GM12878 (cell line): ENCODE results near the gene HTR6. TPM values are rescaled to one million over a fixed set of nuclear protein-coding genes. Genes with fewer than 3 reads are reported as not detected.

Experiments
- ATAC-seq: fragments of 200-7000 bp; cut with Tn5 transposase; 3 replicates; pipeline ENCODE4 v1.9.1; 2020; ENCODE audit warnings: mild to moderate bottlenecking, moderate library complexity
- BruUV-seq: library from RNA; stranded (reverse); fragments of 400-500 nt; replicated peaks from 2 replicates; lab custom pipeline; 2021; lab: Mats Ljungman, UMichigan
- CTCF ChIA-PET: fragments of 300-600 bp; sonication (Branson Sonifier 250); formaldehyde crosslinking; extraction: SDS; loops from one replicate; lab custom pipeline; 2021; ENCODE audit warnings: inconsistent platforms; lab: Yijun Ruan, JAX
- POLR2A ChIA-PET: fragments of 350-600 bp; formaldehyde crosslinking; extraction: SDS; loops from one replicate; lab custom pipeline; 2021; ENCODE audit warnings: inconsistent platforms; lab: Charles Lee
- RAD21 ChIA-PET: fragments of 300-600 bp; sonication (Branson Sonifier 250); formaldehyde crosslinking; loops from one replicate; lab custom pipeline; 2023; ENCODE audit warnings: antibody characterized with exemption; ENCODE audit not compliant: unreplicated experiment; lab: Charles Lee
- SMC1A ChIA-PET: fragments of 300-600 bp; sonication (Branson Sonifier 250); formaldehyde crosslinking; loops from one replicate; lab custom pipeline; 2023; ENCODE audit not compliant: unreplicated experiment, uncharacterized antibody; lab: Charles Lee
- DNase-seq: peaks from one replicate; pipeline ENCODE4 v3.0.0-alpha.2; 2011; ENCODE audit warnings: low read depth, low spot score
- FAIRE-seq: peaks from 3 replicates; lab custom pipeline; 2011; peaks lifted over from hg19 to GRCh38; lab: Jason Lieb, UNC
- H2AFZ ChIP-seq: 2 replicates; pipeline ENCODE4 v1.6.0; 2011; ENCODE audit warnings: low read depth, low read length, control low read depth; ENCODE audit not compliant: control insufficient read depth
- H3K27ac ChIP-seq: 2 replicates; pipeline ENCODE4 v1.5.1; 2011; ENCODE audit warnings: control low read depth; ENCODE audit not compliant: control insufficient read depth, insufficient read depth
- H3K27me3 ChIP-seq, 2 experiments: replicated peaks in 1 of 2; 2 replicates each; pipeline versions ENCODE4 v1.6.0 to v1.6.1; 2011; ENCODE audit warnings: low read length in 1 of 2; ENCODE audit not compliant: control insufficient read depth in 2 of 2, insufficient read depth in 2 of 2
- H3K36me3 ChIP-seq, 2 experiments: 2 replicates each; pipeline ENCODE4 v1.5.1; 2011; ENCODE audit warnings: low read length in 1 of 2; ENCODE audit not compliant: control insufficient read depth in 2 of 2, insufficient read depth in 2 of 2
- H3K4me1 ChIP-seq: 2 replicates; pipeline ENCODE4 v1.6.1; 2011; ENCODE audit warnings: mild to moderate bottlenecking, low read length, moderate library complexity, mixed read lengths; ENCODE audit not compliant: control insufficient read depth, insufficient read depth
- H3K4me2 ChIP-seq: 2 replicates; pipeline ENCODE4 v1.6.0; 2011; ENCODE audit warnings: control low read depth; ENCODE audit not compliant: control insufficient read depth, insufficient read depth
- H3K4me3 ChIP-seq: fragments of 200-600 bp; sonication (generic); 2 replicates; pipeline ENCODE4 v1.5.1; 2016
- H3K79me2 ChIP-seq: 2 replicates; pipeline ENCODE4 v1.6.0; 2011; ENCODE audit warnings: low read length; ENCODE audit not compliant: control insufficient read depth, insufficient read depth
- H3K9ac ChIP-seq: 2 replicates; pipeline ENCODE4 v1.8.0; 2011; ENCODE audit warnings: low read length, control low read depth, mixed read lengths; ENCODE audit not compliant: control insufficient read depth, insufficient read depth
- H3K9me3 ChIP-seq: replicated peaks from 3 replicates; pipeline ENCODE4 v1.5.1; 2011; ENCODE audit warnings: mild to moderate bottlenecking, low read length; ENCODE audit not compliant: control insufficient read depth, insufficient read depth
- H4K20me1 ChIP-seq: 2 replicates; pipeline ENCODE4 v1.6.0; 2011; ENCODE audit not compliant: control insufficient read depth, insufficient read depth
- HCFC1 ChIP-seq: fragments of 150-350 bp; IDR thresholded peaks from 2 replicates; pipeline ENCODE4 v1.6.1; 2014; ENCODE audit warnings: low read length
- POLR2AphosphoS2 ChIP-seq: IDR thresholded peaks from 2 replicates; pipeline ENCODE4 v1.6.1; 2011; ENCODE audit warnings: low read depth, mild to moderate bottlenecking, low read length, improper control_type of control experiment, moderate library complexity
- POLR2AphosphoS5 ChIP-seq: IDR thresholded peaks from 2 replicates; pipeline ENCODE4 v1.6.1; 2011; ENCODE audit warnings: mild to moderate bottlenecking, low read length, inconsistent platforms
- SMAD5 ChIP-seq: IDR thresholded peaks from 2 replicates; pipeline ENCODE4 v1.6.1; 2016; ENCODE audit warnings: antibody characterized with exemption, low read depth
- SP1 ChIP-seq: IDR thresholded peaks from one replicate; pipeline ENCODE4 v1.6.1; 2011; ENCODE audit warnings: low read depth, low read length
- SRF ChIP-seq, 2 experiments: IDR thresholded peaks; 2 replicates each; pipeline ENCODE4 v1.6.1; 2011; ENCODE audit warnings: low read depth in 2 of 2, low read length in 2 of 2, mild to moderate bottlenecking in 1 of 2, moderate library complexity in 1 of 2
- WGBS: methylation state at CpG from one replicate; pipeline ENCODE4 v1.1.6; 2016; ENCODE audit warnings: low lambda C conversion rate; ENCODE audit not compliant: insufficient replicate concordance, insufficient coverage; ENCODE audit errors: missing lambda C conversion rate; 5-methylcytosine and 5-hydroxymethylcytosine counted together
- in situ Hi-C: fragments of 300-500 bp; cut with MboI; formaldehyde crosslinking; loops from 9 replicates; pipeline ENCODE4 v1.14.3; 2018; ENCODE audit warnings: mixed read lengths
- intact Hi-C: fragments of 100-400 bp; cut with micrococcal nuclease; formaldehyde crosslinking; loops from one replicate; pipeline ENCODE4 v1.14.2; 2022; ENCODE audit not compliant: unreplicated experiment
- polyA plus RNA-seq, 11 experiments: library from polyadenylated mRNA; depleted of rRNA in 4 of 11; unstranded in 6 of 11; stranded (reverse) in 5 of 11; fragments of >200 nt; fragmentation: Nextera tagmentation in 4 of 11; fragmentation: Illumina TruSeq in 1 of 11; extraction: Ambion mirVana in 4 of 11; extraction: Trizol in 1 of 11; gene quantifications; 1 replicate in 1 of 11; 2 replicates in 10 of 11; pipeline versions ENCODE4 v1.2.1 to v1.2.3, GENCODE V29; 2011 to 2016; ENCODE audit warnings: inconsistent platforms in 2 of 11, missing spikeins in 2 of 11, low read depth in 1 of 11
- total RNA-seq, 4 experiments: library from RNA; depleted of rRNA in 3 of 4; stranded (reverse); fragments of >200 nt in 3 of 4; fragmentation: Illumina TruSeq in 1 of 4; extraction: Trizol in 1 of 4; gene quantifications; 2 replicates each; pipeline versions ENCODE4 v1.2.1 to v1.2.3, GENCODE V29; 2013 to 2021
- TF ChIP-seq, protein P1 (sequence below): fragments of 450-650 bp; IDR thresholded peaks from 2 replicates; pipeline ENCODE4 v1.6.1; 2017; ENCODE audit warnings: low read depth, mild to moderate bottlenecking, moderate library complexity

The HTR6 gene
- total and polyA plus RNA-seq, 10 of the 15 experiments (the other 5 are each of a cell fraction or from before 2014, with no cell fraction given) = 0.03 to 5.3 (median 1.7) TPM; not detected in 2

DNA sequence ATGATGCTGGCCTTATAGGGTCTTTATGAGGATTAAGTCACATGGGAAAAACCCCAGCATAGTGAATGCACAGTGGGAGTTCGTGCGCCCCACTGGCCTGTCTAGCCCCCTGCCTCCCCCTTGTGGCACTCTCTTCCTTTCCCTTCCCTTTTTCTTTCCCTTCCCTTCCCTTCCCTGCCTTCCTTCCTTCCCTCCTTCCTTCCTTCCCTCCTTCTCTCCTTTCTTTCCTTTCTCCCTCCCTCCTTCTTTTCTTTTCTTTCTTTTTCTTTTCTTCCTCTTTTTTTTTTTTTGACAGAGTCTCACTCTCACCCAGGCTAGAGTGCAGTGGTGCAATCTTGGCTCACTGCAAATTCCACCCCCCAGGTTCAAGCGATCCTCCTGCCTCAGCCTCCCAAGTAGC, 38.6 kb downstream of the HTR6 start:
- in situ Hi-C loops = loop anchor here (5.0 kb wide), 1 partner anchor 41 kb away; the partner anchor contains the start of gene HTR6
- H3K4me2 ChIP-seq = no peak overlapping the region
- H3K27ac ChIP-seq = no peak overlapping the region
- no peak overlapping the region for H3K9ac ChIP-seq
- ChIA-PET POLR2A (interaction anchor here (0.7 kb wide), 1 partner anchor 1408 kb away, joined by 4 read pairs; no protein-coding TSS in a partner anchor), CTCF (interaction anchor here (0.6 to 14.4 kb wide), 12 partner anchors 8 to 339 kb away, joined by 3 to 378 read pairs (median 7); partner anchors contain the start of gene HTR6), RAD21 (interaction anchor here (0.9 to 4.4 kb wide), 3 partner anchors 41 to 78 kb away, joined by 3 to 84 read pairs (median 4); no protein-coding TSS in a partner anchor), SMC1A (interaction anchor here (1.0 to 5.1 kb wide), 5 partner anchors 9 to 106 kb away, joined by 3 to 99 read pairs (median 4); no protein-coding TSS in a partner anchor)
- peaks cover 0 to 4% of the 10 kb centered on the region in 2 experiments; a peak in 1 of 4 replicates for H3K36me3 ChIP-seq
- no TSS peak for BruUV-seq
- no peaks in the 10 kb centered on the region for H3K9me3 ChIP-seq
- H4K20me1 ChIP-seq = no peaks in the 10 kb centered on the region
- TF ChIP-seq SMAD5 = no peak
- no peak for TF ChIP-seq HCFC1
- TF ChIP-seq, protein P1, sequence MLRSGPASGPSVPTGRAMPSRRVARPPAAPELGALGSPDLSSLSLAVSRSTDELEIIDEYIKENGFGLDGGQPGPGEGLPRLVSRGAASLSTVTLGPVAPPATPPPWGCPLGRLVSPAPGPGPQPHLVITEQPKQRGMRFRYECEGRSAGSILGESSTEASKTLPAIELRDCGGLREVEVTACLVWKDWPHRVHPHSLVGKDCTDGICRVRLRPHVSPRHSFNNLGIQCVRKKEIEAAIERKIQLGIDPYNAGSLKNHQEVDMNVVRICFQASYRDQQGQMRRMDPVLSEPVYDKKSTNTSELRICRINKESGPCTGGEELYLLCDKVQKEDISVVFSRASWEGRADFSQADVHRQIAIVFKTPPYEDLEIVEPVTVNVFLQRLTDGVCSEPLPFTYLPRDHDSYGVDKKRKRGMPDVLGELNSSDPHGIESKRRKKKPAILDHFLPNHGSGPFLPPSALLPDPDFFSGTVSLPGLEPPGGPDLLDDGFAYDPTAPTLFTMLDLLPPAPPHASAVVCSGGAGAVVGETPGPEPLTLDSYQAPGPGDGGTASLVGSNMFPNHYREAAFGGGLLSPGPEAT = no peak
- TF ChIP-seq POLR2AphosphoS5 = no peak
- no peak for TF ChIP-seq SRF (IDR thresholded peaks at IDR 0.05; ENCODE audit: low read depth in 2 of 2, low read length in 2 of 2)
- no peak for TF ChIP-seq POLR2AphosphoS2
- TF ChIP-seq SP1 = no peak
- WGBS = 100% methylated on average over 3 of the region's 3 CpGs
- peaks cover 17% of the 10 kb centered on the region for H3K4me1 ChIP-seq
- H3K79me2 ChIP-seq = no peaks in the 10 kb centered on the region
- intact Hi-C loops = no loop called here
- DNase-seq = no peak
- no peaks in the 10 kb centered on the region for H3K27me3 ChIP-seq
- H3K4me3 ChIP-seq = no peak overlapping the region
- ATAC-seq = no peak
- H2AFZ ChIP-seq = no peak overlapping the region
- FAIRE-seq = no peak
